ENCODE measurements around the gene DISP2.

DISP2 gene

GRCh38 chr15:40368719-40369473 is 10.9 kb downstream of the DISP2 start:
- no peak overlapping the region for H3K4me3 ChIP-seq (ENCODE audit: low read depth, low read length)
- TF ChIP-seq CTCF (IDR thresholded peaks at IDR 0.05; ENCODE audit: borderline replicate concordance, insufficient read depth, low read depth, low read length) = no peak

- no peak overlapping the region for H3K4me3 ChIP-seq (ENCODE audit: low read depth, low read length)
- no peak for TF ChIP-seq CTCF (IDR thresholded peaks at IDR 0.05; ENCODE audit: borderline replicate concordance, insufficient read depth, low read depth, low read length)
Observed at GRCh38 chr15:40369474-40369869, 11.5 kb downstream of the DISP2 start.

- no peak overlapping the region for H3K4me3 ChIP-seq (ENCODE audit: low read depth, low read length)
- no peak for TF ChIP-seq CTCF (IDR thresholded peaks at IDR 0.05; ENCODE audit: borderline replicate concordance, insufficient read depth, low read depth, low read length)
Observed at GRCh38 chr15:40369971-40370370, 12.0 kb downstream of the DISP2 start.

DNA sequence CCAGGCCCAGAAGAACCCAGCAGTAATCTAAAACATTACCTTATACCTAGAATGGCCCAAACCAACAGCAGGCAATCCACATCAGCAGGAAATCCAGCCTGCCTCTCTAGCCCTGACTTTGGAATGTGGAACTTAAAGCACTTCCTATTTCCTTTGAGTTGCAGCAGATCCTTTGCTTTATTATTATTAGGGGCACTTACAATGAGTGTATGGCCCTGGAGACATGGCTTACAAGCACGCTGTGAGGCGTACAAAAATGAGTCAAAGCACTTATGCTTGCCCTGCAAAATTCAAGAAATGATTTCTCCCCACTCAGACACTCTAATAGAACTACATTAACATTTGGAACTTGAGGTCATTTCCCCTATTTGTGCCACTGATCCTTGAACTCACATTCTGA is 15.0 kb downstream of the DISP2 start:
- H3K4me3 ChIP-seq (ENCODE audit: low read depth, low read length) = no peak overlapping the region
- no peak for TF ChIP-seq CTCF (IDR thresholded peaks at IDR 0.05; ENCODE audit: borderline replicate concordance, insufficient read depth, low read depth, low read length)

DNA sequence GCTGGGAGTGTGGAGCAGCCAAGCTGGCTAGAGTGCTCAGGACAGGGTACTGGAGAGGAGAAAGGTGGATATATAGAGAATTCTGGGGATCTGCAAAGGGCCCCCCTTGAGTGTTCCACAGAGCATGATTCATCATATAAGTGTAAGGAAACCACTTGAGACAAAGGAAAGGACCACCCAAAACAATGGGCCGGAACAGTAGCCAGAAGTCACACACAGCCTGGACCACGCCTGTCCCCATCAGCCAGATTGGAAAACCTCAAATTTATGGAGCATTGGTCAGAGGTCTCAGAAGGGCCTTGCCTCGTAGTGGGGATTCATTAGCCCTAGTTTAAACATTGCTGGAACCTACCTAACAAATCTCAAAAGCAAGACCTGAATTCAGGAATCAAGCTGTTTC is 19.6 kb downstream of the DISP2 start:
- no peak overlapping the region for H3K4me3 ChIP-seq (ENCODE audit: low read depth, low read length)
- TF ChIP-seq CTCF (IDR thresholded peaks at IDR 0.05; ENCODE audit: borderline replicate concordance, insufficient read depth, low read depth, low read length) = no peak

GRCh38 chr15:40379374-40379773 is 21.4 kb downstream of the DISP2 start:
- H3K4me3 ChIP-seq (ENCODE audit: low read depth, low read length) = no peak overlapping the region
- TF ChIP-seq CTCF (IDR thresholded peaks at IDR 0.05; ENCODE audit: borderline replicate concordance, insufficient read depth, low read depth, low read length) = no peak

DNA sequence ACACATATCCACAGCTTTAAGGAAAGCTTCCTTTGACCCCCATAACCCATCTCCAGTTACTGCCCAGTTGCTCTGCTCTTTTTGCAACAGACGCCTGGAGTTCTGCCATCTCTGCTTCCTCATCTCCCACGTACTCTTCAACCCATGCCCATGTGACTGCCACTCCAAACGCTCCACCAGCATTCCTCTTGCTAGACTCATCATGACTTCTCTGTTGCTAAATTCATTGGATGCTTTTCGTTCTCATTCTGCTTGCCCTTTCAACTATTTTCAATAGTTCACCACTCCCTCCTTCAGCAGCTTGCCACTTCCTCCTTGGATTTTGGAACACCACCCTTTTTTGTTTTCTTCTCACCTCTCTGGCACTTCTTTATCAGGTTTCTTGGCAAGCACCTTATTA is 21.8 kb downstream of the DISP2 start:
- no peak for TF ChIP-seq CTCF (IDR thresholded peaks at IDR 0.05; ENCODE audit: borderline replicate concordance, insufficient read depth, low read depth, low read length)
- H3K4me3 ChIP-seq (ENCODE audit: low read depth, low read length) = no peak overlapping the region
